Right forelimb (tissue), 1 donor: ENCODE data around the gene TMOD4.
A peak's percentile ranks its signal among the peaks of the same experiment; 100 is the strongest.

Source experiments
- DNase-seq: peaks from one replicate; pipeline ENCODE4 v3.0.0-alpha.2; 2018

Gene TMOD4

GRCh38 chr1:151137789-151138188 is 38.0 kb downstream of the TMOD4 start:
- no peak for DNase-seq

GRCh38 chr1:151135433-151136385 is 40.1 kb downstream of the TMOD4 start:
- DNase-seq: no peak

GRCh38 chr1:151134991-151135390 is 40.8 kb downstream of the TMOD4 start:
- DNase-seq: no peak

- DNase-seq: no peak
These were observed 41.4 kb downstream of the TMOD4 start for GRCh38 chr1:151134396-151134795.

GRCh38 chr1:151133018-151133806 is 42.6 kb downstream of the TMOD4 start:
- peak; percentile 66 for DNase-seq

- DNase-seq: no peak
These were observed 43.3 kb downstream of the TMOD4 start for GRCh38 chr1:151132335-151133017.

GRCh38 chr1:151131701-151132334 is 44.0 kb downstream of the TMOD4 start:
- DNase-seq: peak; percentile 64

GRCh38 chr1:151130987-151131586 is 44.7 kb downstream of the TMOD4 start:
- DNase-seq: peak; percentile 90

GRCh38 chr1:151128800-151129199 is 47.0 kb downstream of the TMOD4 start:
- no peak for DNase-seq

GRCh38 chr1:151124763-151125403 is 50.9 kb downstream of the TMOD4 start:
- DNase-seq: no peak
